Measurements from ENCODE around the gene CST9L.

Gene CST9L

DNA sequence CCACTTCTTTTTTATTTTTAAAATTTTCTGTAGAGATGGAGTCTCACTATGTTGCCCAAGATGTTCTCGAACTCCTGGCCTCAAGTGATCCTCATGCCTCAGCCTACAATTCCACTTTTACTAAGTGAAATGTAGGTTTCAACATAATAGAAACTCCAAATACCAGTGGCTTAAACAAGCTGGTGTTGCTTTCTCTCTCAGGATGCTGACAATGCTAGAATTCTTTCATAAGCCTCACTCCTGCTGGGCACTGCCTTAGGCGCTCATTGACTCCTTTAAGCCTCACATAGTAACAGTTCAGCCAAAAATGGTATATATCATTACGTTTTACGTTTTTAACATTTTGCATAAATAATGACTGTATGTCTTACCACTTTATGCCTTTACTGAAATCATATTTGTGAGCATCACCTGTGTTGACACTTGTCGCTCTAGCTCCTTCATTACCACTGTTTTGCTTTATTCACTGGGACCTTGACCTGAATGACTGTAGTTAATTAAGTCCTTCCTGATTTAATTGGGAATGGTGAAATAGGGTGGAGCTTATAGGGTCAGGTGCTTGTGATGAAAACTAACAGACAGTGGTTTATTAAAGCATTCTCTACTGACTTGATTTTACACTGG is 41.3 kb upstream of the CST9L start:
- Histone ChIP-seq H3K4me2 (ENCODE audit: low read length) (no peak overlapping the region), H2AK5ac (ENCODE audit: low read length) (no peak overlapping the region), H3K18ac (ENCODE audit: low read length) (no peak overlapping the region), H3K23ac (ENCODE audit: low read length) (no peak overlapping the region), H3K9me3 (ENCODE audit: insufficient read depth, low read depth, low read length) (no peaks in the 10 kb centered on the region), H4K91ac (ENCODE audit: low read depth, low read length) (no peak overlapping the region), H3K4me3 (ENCODE audit: low read depth, low read length) (no peak overlapping the region), H3K9ac (ENCODE audit: low read length) (no peak overlapping the region), H4K8ac (ENCODE audit: low read depth, low read length) (no peak overlapping the region), H3K4ac (ENCODE audit: low read depth, low read length) (no peak overlapping the region), H2AFZ (ENCODE audit: insufficient read depth, low read length, poor library complexity) (no peak overlapping the region), H2BK5ac (ENCODE audit: low read depth, low read length, poor library complexity) (no peak overlapping the region), H2BK12ac (ENCODE audit: low read length) (no peak overlapping the region), H3K27me3 (ENCODE audit: insufficient read depth, low read length) (no peaks in the 10 kb centered on the region), H3K14ac (ENCODE audit: low read length) (no peak overlapping the region), H3K4me1 (ENCODE audit: control insufficient read depth in 1 of 2, insufficient read depth in 2 of 2, low read length in 2 of 2) (no peaks in the 10 kb centered on the region), H4K12ac (ENCODE audit: low read depth, low read length) (no peak overlapping the region), H3K36me3 (ENCODE audit: control insufficient read depth in 1 of 2, insufficient read depth in 2 of 2, low read length in 2 of 2) (no peaks in the 10 kb centered on the region), H3K79me2 (ENCODE audit: control insufficient read depth, insufficient read depth, low read length, poor library complexity) (no peaks in the 10 kb centered on the region), H3K27ac (ENCODE audit: low read depth, low read length) (no peak overlapping the region), H2BK120ac (ENCODE audit: insufficient read depth, low read length, poor library complexity) (no peak overlapping the region), H3K79me1 (ENCODE audit: low read length) (no peaks in the 10 kb centered on the region)
- DNase-seq: peak in 1 of 2 donors; percentile 21
- WGBS (ENCODE audit: extremely low coverage, insufficient coverage, insufficient read length): no CpG with 5 or more reads among the region's 5 CpGs

DNA sequence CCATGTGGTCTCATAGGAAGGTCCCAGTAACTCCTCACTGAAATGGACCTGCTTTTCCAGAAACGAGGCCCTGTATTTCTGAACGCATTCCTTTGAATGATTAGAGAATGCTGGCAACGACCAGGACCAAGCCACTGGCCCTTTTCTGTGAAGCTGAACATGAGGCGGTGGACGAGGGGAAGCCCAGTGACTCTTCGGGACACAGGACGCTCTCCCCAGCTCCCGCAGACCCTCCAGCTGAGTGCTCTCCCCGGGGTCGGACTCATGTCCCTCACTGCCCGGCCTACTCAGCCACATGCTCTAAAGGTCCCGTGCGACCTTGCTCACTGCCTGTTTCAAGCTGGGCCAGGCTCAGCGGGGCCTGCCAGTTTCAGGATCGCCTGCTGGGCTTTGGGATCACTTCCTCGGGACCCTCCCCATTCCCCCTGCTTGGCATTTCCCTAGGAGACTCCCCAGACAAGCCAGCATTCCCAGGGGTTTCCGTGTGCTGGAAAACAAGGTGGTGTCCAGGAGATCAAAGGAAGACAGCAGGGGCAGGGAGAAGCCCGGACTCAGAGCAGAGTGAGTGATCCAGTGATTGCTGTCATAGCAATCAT is 40.1 kb upstream of the CST9L start:
- H2BK5ac ChIP-seq (ENCODE audit: low read depth, low read length, poor library complexity): no peak overlapping the region
- no peaks in the 10 kb centered on the region for H3K9me3 ChIP-seq (ENCODE audit: insufficient read depth, low read depth, low read length)
- no peak overlapping the region for H3K4me3 ChIP-seq (ENCODE audit: low read depth, low read length)
- H3K9ac ChIP-seq (ENCODE audit: low read length): no peak overlapping the region
- H3K27ac ChIP-seq (ENCODE audit: low read depth, low read length): no peak overlapping the region
- H3K14ac ChIP-seq (ENCODE audit: low read length): no peak overlapping the region
- no peaks in the 10 kb centered on the region for H3K79me1 ChIP-seq (ENCODE audit: low read length)
- no peak overlapping the region for H3K4ac ChIP-seq (ENCODE audit: low read depth, low read length)
- no peak overlapping the region for H3K18ac ChIP-seq (ENCODE audit: low read length)
- H3K4me1 ChIP-seq (ENCODE audit: control insufficient read depth in 1 of 2, insufficient read depth in 2 of 2, low read length in 2 of 2): no peaks in the 10 kb centered on the region
- no peaks in the 10 kb centered on the region for H3K79me2 ChIP-seq (ENCODE audit: control insufficient read depth, insufficient read depth, low read length, poor library complexity)
- no peaks in the 10 kb centered on the region for H3K36me3 ChIP-seq (ENCODE audit: control insufficient read depth in 1 of 2, insufficient read depth in 2 of 2, low read length in 2 of 2)
- no CpG with 5 or more reads among the region's 18 CpGs for WGBS (ENCODE audit: extremely low coverage, insufficient coverage, insufficient read length)
- no peak overlapping the region for H2AK5ac ChIP-seq (ENCODE audit: low read length)
- no peak overlapping the region for H2BK120ac ChIP-seq (ENCODE audit: insufficient read depth, low read length, poor library complexity)
- no peak overlapping the region for H4K8ac ChIP-seq (ENCODE audit: low read depth, low read length)
- no peak overlapping the region for H2AFZ ChIP-seq (ENCODE audit: insufficient read depth, low read length, poor library complexity)
- no peak overlapping the region for H4K12ac ChIP-seq (ENCODE audit: low read depth, low read length)
- H3K4me2 ChIP-seq (ENCODE audit: low read length): no peak overlapping the region
- H3K27me3 ChIP-seq (ENCODE audit: insufficient read depth, low read length): no peaks in the 10 kb centered on the region
- no peak overlapping the region for H3K23ac ChIP-seq (ENCODE audit: low read length)
- H2BK12ac ChIP-seq (ENCODE audit: low read length): no peak overlapping the region
- DNase-seq: no peak
- H4K91ac ChIP-seq (ENCODE audit: low read depth, low read length): no peak overlapping the region

DNA sequence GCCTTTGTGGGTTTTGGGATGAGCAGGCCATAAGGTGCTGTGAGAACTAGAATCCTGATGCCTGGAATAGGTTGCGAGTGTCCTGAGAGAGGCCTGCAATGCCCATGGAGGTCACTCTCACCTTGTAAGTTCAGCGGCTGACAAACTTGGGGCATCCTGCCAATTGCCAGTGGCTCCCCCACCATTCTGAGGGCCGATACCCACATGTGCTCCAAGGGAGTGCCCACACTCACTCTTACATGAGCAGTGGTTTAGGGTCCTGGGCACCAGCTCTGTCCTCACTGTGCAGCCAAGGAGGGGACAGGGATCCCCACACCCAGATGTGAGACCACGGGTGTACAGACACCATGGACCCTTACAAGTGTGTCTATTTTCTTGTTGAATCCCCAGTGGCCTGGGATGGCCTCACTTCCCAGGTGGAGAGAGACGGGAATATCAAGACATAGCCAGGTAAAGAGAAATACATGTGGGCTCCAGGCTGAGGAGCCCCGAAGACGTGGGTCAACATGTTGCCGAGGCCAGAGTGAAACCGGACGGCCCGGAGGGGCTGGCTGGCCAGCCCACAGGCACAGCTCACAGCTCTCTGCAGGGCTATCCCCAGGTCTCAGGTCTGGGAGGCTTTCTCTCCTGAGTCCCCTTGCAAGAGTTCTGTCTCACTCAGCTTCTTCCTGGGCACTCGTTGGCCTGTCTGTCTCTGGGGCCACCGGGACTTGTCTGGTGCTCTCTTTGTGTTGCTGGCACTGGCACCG is 39.4 kb upstream of the CST9L start:
- H4K8ac ChIP-seq (ENCODE audit: low read depth, low read length): no peak overlapping the region
- no peak overlapping the region for H2AFZ ChIP-seq (ENCODE audit: insufficient read depth, low read length, poor library complexity)
- no peak overlapping the region for H2AK5ac ChIP-seq (ENCODE audit: low read length)
- H2BK12ac ChIP-seq (ENCODE audit: low read length): no peak overlapping the region
- H4K12ac ChIP-seq (ENCODE audit: low read depth, low read length): no peak overlapping the region
- no peak overlapping the region for H3K4me3 ChIP-seq (ENCODE audit: low read depth, low read length)
- no CpG with 5 or more reads among the region's 14 CpGs for WGBS (ENCODE audit: extremely low coverage, insufficient coverage, insufficient read length)
- no peak overlapping the region for H2BK120ac ChIP-seq (ENCODE audit: insufficient read depth, low read length, poor library complexity)
- H3K79me2 ChIP-seq (ENCODE audit: control insufficient read depth, insufficient read depth, low read length, poor library complexity): no peaks in the 10 kb centered on the region
- H3K79me1 ChIP-seq (ENCODE audit: low read length): no peaks in the 10 kb centered on the region
- no peak overlapping the region for H3K23ac ChIP-seq (ENCODE audit: low read length)
- H2BK5ac ChIP-seq (ENCODE audit: low read depth, low read length, poor library complexity): no peak overlapping the region
- no peak overlapping the region for H3K4me2 ChIP-seq (ENCODE audit: low read length)
- no peak overlapping the region for H3K18ac ChIP-seq (ENCODE audit: low read length)
- H3K9ac ChIP-seq (ENCODE audit: low read length): no peak overlapping the region
- peaks cover 1% of the 10 kb centered on the region for H3K9me3 ChIP-seq (ENCODE audit: insufficient read depth, low read depth, low read length)
- no peak overlapping the region for H3K14ac ChIP-seq (ENCODE audit: low read length)
- H3K27ac ChIP-seq (ENCODE audit: low read depth, low read length): no peak overlapping the region
- no peak overlapping the region for H4K91ac ChIP-seq (ENCODE audit: low read depth, low read length)
- H3K36me3 ChIP-seq (ENCODE audit: control insufficient read depth in 1 of 2, insufficient read depth in 2 of 2, low read length in 2 of 2): no peaks in the 10 kb centered on the region
- H3K4me1 ChIP-seq (ENCODE audit: control insufficient read depth in 1 of 2, insufficient read depth in 2 of 2, low read length in 2 of 2): no peaks in the 10 kb centered on the region
- H3K4ac ChIP-seq (ENCODE audit: low read depth, low read length): no peak overlapping the region
- no peaks in the 10 kb centered on the region for H3K27me3 ChIP-seq (ENCODE audit: insufficient read depth, low read length)
- no peak for DNase-seq

DNA sequence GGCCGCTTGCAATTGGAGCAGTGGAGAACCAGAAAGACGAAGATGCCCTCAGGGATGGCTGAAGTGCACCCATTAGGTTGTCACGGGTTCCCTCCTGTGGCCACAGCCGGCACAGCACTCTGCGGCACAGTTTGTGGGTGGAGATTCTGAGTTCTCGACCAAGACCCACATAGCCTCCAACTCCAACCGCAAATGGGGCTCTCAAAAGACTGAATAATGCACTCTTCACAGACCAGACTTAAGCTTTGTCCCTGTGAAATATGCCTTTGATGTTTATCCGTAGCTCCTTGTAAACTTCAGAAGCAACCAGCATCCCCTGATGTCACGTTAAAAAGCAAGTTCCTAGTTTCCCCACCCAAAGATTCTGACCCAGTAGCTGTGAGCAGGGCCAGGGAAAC is 38.4 kb upstream of the CST9L start:
- Histone ChIP-seq H3K27ac (ENCODE audit: low read depth, low read length) (no peak overlapping the region), H3K23ac (ENCODE audit: low read length) (no peak overlapping the region), H3K79me2 (ENCODE audit: control insufficient read depth, insufficient read depth, low read length, poor library complexity) (no peaks in the 10 kb centered on the region), H3K9me3 (ENCODE audit: insufficient read depth, low read depth, low read length) (peaks cover 2% of the 10 kb centered on the region), H3K4me1 (ENCODE audit: control insufficient read depth in 1 of 2, insufficient read depth in 2 of 2, low read length in 2 of 2) (peaks cover 2 to 3% of the 10 kb centered on the region in 2 experiments), H4K8ac (ENCODE audit: low read depth, low read length) (no peak overlapping the region), H4K91ac (ENCODE audit: low read depth, low read length) (no peak overlapping the region), H3K18ac (ENCODE audit: low read length) (no peak overlapping the region), H3K27me3 (ENCODE audit: insufficient read depth, low read length) (no peaks in the 10 kb centered on the region), H3K14ac (ENCODE audit: low read length) (no peak overlapping the region), H2AFZ (ENCODE audit: insufficient read depth, low read length, poor library complexity) (no peak overlapping the region), H3K9ac (ENCODE audit: low read length) (no peak overlapping the region), H3K4ac (ENCODE audit: low read depth, low read length) (no peak overlapping the region), H3K36me3 (ENCODE audit: control insufficient read depth in 1 of 2, insufficient read depth in 2 of 2, low read length in 2 of 2) (no peaks in the 10 kb centered on the region), H2BK5ac (ENCODE audit: low read depth, low read length, poor library complexity) (no peak overlapping the region), H3K4me2 (ENCODE audit: low read length) (no peak overlapping the region), H3K4me3 (ENCODE audit: low read depth, low read length) (no peak overlapping the region), H2AK5ac (ENCODE audit: low read length) (no peak overlapping the region), H2BK120ac (ENCODE audit: insufficient read depth, low read length, poor library complexity) (no peak overlapping the region), H2BK12ac (ENCODE audit: low read length) (no peak overlapping the region), H4K12ac (ENCODE audit: low read depth, low read length) (no peak overlapping the region), H3K79me1 (ENCODE audit: low read length) (no peaks in the 10 kb centered on the region)
- no CpG with 5 or more reads among the region's 9 CpGs for WGBS (ENCODE audit: extremely low coverage, insufficient coverage, insufficient read length)
- peak; percentile 91 to 98 for DNase-seq
